PC-3 (cell line): ENCODE results near the gene SLC4A7. TPM values are rescaled to one million over a fixed set of nuclear protein-coding genes. Genes with fewer than 3 reads are reported as not detected.

Experiments
- ATAC-seq: fragments of 200-7000 bp; cut with Tn5 transposase; 2 replicates; pipeline ENCODE4 v1.9.1; 2020; ENCODE audit warnings: mild to moderate bottlenecking, moderate library complexity
- BruUV-seq: library from RNA; stranded (reverse); fragments of 400-500 nt; replicated peaks from 2 replicates; lab custom pipeline; 2021; lab: Mats Ljungman, UMichigan
- CTCF ChIA-PET: fragments of 300-600 bp; sonication (Branson Sonifier 250); formaldehyde crosslinking; loops from one replicate; lab custom pipeline; 2022; ENCODE audit warnings: antibody characterized with exemption; lab: Charles Lee
- POLR2A ChIA-PET: fragments of 300-600 bp; sonication (Branson Sonifier 250); formaldehyde crosslinking; loops from one replicate; lab custom pipeline; 2022; ENCODE audit warnings: antibody characterized with exemption; ENCODE audit not compliant: unreplicated experiment; lab: Charles Lee
- DNase-seq: peaks from one replicate; pipeline ENCODE4 v3.0.0-alpha.2; 2015
- H2AFZ ChIP-seq: fragments of 300-600 bp; sonication (generic); 2 replicates; pipeline ENCODE4 v1.6.0; 2016; ENCODE audit warnings: antibody characterized with exemption, low read length
- H3F3A ChIP-seq: fragments of 300-600 bp; sonication (generic); one replicate; pipeline ENCODE4 v1.6.0; 2017; ENCODE audit warnings: antibody characterized with exemption, low read length, control low read depth, mild to moderate bottlenecking; ENCODE audit not compliant: unreplicated experiment
- H3K27ac ChIP-seq: fragments of 300-600 bp; sonication (generic); 2 replicates; pipeline ENCODE4 v1.5.1; 2016; ENCODE audit warnings: mild to moderate bottlenecking, low read length
- H3K27me3 ChIP-seq: fragments of 300-600 bp; sonication (generic); 2 replicates; pipeline ENCODE4 v1.6.1; 2016; ENCODE audit warnings: low read length, mixed read lengths
- H3K36me3 ChIP-seq: fragments of 300-600 bp; sonication (generic); 2 replicates; pipeline ENCODE4 v1.6.1; 2016; ENCODE audit warnings: low read depth, mixed run types, low read length, mixed read lengths
- H3K4me1 ChIP-seq: fragments of 300-600 bp; sonication (generic); 2 replicates; pipeline ENCODE4 v1.5.1; 2016; ENCODE audit warnings: low read length; ENCODE audit not compliant: insufficient read depth
- H3K4me2 ChIP-seq: fragments of 300-600 bp; sonication (generic); 2 replicates; pipeline ENCODE4 v1.6.0; 2016; ENCODE audit warnings: low read length
- H3K4me3 ChIP-seq: fragments of 300-600 bp; sonication (generic); 2 replicates; pipeline ENCODE4 v1.5.1; 2016; ENCODE audit warnings: mild to moderate bottlenecking, low read length, mixed read lengths
- H3K79me2 ChIP-seq: fragments of 300-600 bp; sonication (generic); 2 replicates; pipeline ENCODE4 v1.6.1; 2017; ENCODE audit warnings: low read length, mixed read lengths
- H3K9ac ChIP-seq: fragments of 300-600 bp; sonication (generic); 2 replicates; pipeline ENCODE4 v1.6.0; 2016; ENCODE audit warnings: mild to moderate bottlenecking, low read length
- H3K9me2 ChIP-seq: fragments of 300-600 bp; sonication (generic); replicated peaks from 2 replicates; pipeline ENCODE4 v1.6.1; 2016; ENCODE audit warnings: mixed run types, low read length, mixed read lengths
- H3K9me3 ChIP-seq: fragments of 300-600 bp; sonication (generic); 2 replicates; pipeline ENCODE4 v1.6.1; 2016; ENCODE audit warnings: low read length, mixed read lengths
- H4K20me1 ChIP-seq: fragments of 300-600 bp; sonication (generic); 2 replicates; pipeline ENCODE4 v1.6.1; 2016; ENCODE audit warnings: low read length, mixed read lengths
- EZH2 ChIP-seq: fragments of 300-600 bp; sonication (generic); IDR thresholded peaks from one replicate; pipeline ENCODE4 v1.6.1; 2017; ENCODE audit warnings: antibody characterized with exemption, mild to moderate bottlenecking, low read length; ENCODE audit not compliant: unreplicated experiment
- EZH2phosphoT487 ChIP-seq: fragments of 300-600 bp; sonication (generic); IDR thresholded peaks from 2 replicates; pipeline ENCODE4 v1.6.1; 2018; ENCODE audit warnings: mild to moderate bottlenecking, antibody characterized with exemption, low read length, borderline replicate concordance
- intact Hi-C: fragments of 100-400 bp; cut with micrococcal nuclease; formaldehyde crosslinking; loops from 2 replicates; pipeline ENCODE4 v1.9.0; 2023
- total RNA-seq: library from RNA; depleted of rRNA; stranded (reverse); fragments of >200 nt; gene quantifications from 2 replicates; pipeline ENCODE4 v1.2.3, GENCODE V29; 2014
- TF ChIP-seq, protein P1 (sequence below): fragments of 300-600 bp; sonication (generic); conservative IDR thresholded peaks from 2 replicates; pipeline ENCODE4 v1.5.1; 2017; ENCODE audit warnings: antibody characterized with exemption, low read depth, mild to moderate bottlenecking, low read length

Gene SLC4A7
- total RNA-seq, 1 experiment from 2014 or later, result 56.0 TPM

DNA sequence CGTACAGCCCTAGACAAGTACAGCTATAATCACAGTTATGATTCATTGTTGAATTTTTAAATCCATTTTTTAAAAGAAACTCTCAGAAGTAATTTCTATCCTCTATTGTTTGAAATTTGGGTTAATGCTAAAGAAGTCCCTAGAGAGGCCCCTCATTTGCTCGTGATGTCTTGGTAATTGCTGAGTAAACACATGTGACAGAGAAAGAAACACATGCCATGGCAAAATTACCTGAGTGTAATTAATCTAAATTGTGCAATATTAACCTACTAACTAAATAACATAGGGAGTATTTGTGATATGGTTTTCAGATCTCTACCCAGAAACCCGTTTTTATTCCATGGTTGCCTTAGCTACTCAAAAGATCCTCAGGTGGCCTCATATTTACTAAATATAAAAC is 125.8 kb downstream of the SLC4A7 start:
- H3K4me1 ChIP-seq, result peaks cover 13% of the 10 kb centered on the region
- no peaks in the 10 kb centered on the region for H3K9me2 ChIP-seq
- CTCF ChIA-PET, result interaction anchor here (0.6 to 1.0 kb wide), 6 partner anchors 12 to 353 kb away, joined by 3 to 13 read pairs (median 4); no protein-coding TSS in a partner anchor
- no peaks in the 10 kb centered on the region for H3K9me3 ChIP-seq
- H3F3A ChIP-seq, result no peaks in the 10 kb centered on the region
- POLR2A ChIA-PET, result interaction anchor here (0.6 kb wide), 1 partner anchor 218 kb away, joined by 3 read pairs; no protein-coding TSS in a partner anchor
- H3K27me3 ChIP-seq, result no peaks in the 10 kb centered on the region
- DNase-seq (no peak), ATAC-seq (no peak)
- BruUV-seq, result no TSS peak
- no peaks in the 10 kb centered on the region for H4K20me1 ChIP-seq
- H2AFZ ChIP-seq, result no peak overlapping the region
- no peak overlapping the region for H3K9ac ChIP-seq
- no peak overlapping the region for H3K4me3 ChIP-seq
- intact Hi-C loops, result no loop called here
- TF ChIP-seq EZH2phosphoT487 (no peak), EZH2 (no peak)
- TF ChIP-seq, protein P1, sequence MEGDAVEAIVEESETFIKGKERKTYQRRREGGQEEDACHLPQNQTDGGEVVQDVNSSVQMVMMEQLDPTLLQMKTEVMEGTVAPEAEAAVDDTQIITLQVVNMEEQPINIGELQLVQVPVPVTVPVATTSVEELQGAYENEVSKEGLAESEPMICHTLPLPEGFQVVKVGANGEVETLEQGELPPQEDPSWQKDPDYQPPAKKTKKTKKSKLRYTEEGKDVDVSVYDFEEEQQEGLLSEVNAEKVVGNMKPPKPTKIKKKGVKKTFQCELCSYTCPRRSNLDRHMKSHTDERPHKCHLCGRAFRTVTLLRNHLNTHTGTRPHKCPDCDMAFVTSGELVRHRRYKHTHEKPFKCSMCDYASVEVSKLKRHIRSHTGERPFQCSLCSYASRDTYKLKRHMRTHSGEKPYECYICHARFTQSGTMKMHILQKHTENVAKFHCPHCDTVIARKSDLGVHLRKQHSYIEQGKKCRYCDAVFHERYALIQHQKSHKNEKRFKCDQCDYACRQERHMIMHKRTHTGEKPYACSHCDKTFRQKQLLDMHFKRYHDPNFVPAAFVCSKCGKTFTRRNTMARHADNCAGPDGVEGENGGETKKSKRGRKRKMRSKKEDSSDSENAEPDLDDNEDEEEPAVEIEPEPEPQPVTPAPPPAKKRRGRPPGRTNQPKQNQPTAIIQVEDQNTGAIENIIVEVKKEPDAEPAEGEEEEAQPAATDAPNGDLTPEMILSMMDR, result no peak
- H3K79me2 ChIP-seq, result no peaks in the 10 kb centered on the region
- H3K36me3 ChIP-seq, result no peaks in the 10 kb centered on the region
- no peak overlapping the region for H3K4me2 ChIP-seq
- H3K27ac ChIP-seq, result no peak overlapping the region

DNA sequence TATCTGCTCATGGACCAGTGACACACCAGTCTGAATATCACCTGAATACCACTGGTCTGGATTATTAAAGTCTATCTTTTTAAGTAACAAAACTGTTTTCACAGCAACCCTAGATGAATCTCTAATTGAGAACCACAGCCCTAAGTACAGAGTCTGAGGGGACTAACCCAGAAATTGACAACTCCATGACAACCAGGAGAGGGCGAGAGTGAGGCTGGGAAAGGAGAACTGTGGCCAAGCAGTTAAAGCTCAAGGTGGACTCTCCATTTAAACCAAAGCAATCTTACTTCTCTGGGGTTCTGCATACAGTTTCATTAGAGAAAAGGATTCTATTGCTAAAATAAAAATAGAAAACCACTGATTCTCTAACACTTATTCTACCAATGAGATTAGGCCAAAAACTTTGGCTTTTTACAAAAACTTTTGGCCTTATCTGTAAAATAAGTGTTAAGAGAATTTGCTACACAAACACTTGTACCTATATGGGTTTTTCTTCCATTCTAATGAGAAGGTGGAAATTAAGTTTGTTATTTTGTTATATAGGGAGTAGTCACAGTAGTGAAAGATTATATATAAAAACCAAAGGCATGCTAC is 126.4 kb downstream of the SLC4A7 start:
- no peak overlapping the region for H3K4me3 ChIP-seq

More for the DNA sequence above, 126.4 kb downstream of the SLC4A7 start:
- Histone ChIP-seq H3K4me1 (peaks cover 13% of the 10 kb centered on the region), H4K20me1 (no peaks in the 10 kb centered on the region), H3K9me3 (no peaks in the 10 kb centered on the region), H3F3A (no peaks in the 10 kb centered on the region), H2AFZ (no peak overlapping the region), H3K27ac (no peak overlapping the region), H3K36me3 (no peaks in the 10 kb centered on the region), H3K27me3 (no peaks in the 10 kb centered on the region), H3K9ac (no peak overlapping the region), H3K4me2 (no peak overlapping the region), H3K9me2 (no peaks in the 10 kb centered on the region), H3K79me2 (no peaks in the 10 kb centered on the region)
- DNase-seq (peak; percentile 83), ATAC-seq (peak; percentile 90)
- intact Hi-C loops, result loop anchor here (1.0 to 2.0 kb wide), 4 partner anchors 45 to 324 kb away; no protein-coding TSS in a partner anchor
- POLR2A ChIA-PET, result interaction anchor here (0.6 to 0.7 kb wide), 2 partner anchors 217 to 1504 kb away, joined by 3 read pairs; no protein-coding TSS in a partner anchor
- TF ChIP-seq, protein P1, result peak; percentile 87
- TF ChIP-seq EZH2phosphoT487, result no peak
- BruUV-seq, result no TSS peak
- CTCF ChIA-PET, result interaction anchor here (0.6 to 1.0 kb wide), 6 partner anchors 11 to 354 kb away, joined by 3 to 13 read pairs (median 4); no protein-coding TSS in a partner anchor
